Stimulated activated CD8-positive, alpha-beta memory T cell treated with anti-CD3 and anti-CD28 coated beads, Interleukin-4, amount 100 ng/mL, for 1 hour (primary cell): Measurements from ENCODE around the gene SLC9B1.
"Not testable (repeated sequence)": the region's sequence is repeated elsewhere in the genome, so short reads cannot be mapped to it uniquely, and the experiment has no call there.

Experiments used
- DNase-seq, 2 donors: peaks; one replicate each; pipeline ENCODE4 v3.0.0-alpha.2; 2020; ENCODE audit warnings: low read depth in 2 of 2, low spot score in 1 of 2

Gene SLC9B1

DNA sequence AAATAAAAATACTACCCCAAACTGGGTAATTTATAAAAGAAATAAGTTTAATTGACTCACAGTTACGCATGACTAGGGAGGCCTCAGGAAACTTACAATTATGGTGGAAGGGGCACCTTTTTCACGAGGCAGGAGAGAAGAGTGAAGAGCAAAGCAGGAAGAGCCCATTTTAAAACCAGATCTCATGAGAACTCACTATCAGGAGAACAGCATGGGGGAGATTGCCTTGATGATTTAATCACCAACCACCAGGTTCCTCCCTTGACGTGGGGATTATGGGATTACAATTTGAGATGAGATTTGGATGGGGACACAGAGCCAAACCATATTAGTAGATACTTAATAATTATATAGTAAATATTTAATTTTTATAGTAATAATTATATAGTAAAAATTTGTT, 140.6 kb downstream of the SLC9B1 start:
- DNase-seq: no peak

- not testable (repeated sequence) for DNase-seq
Measured at GRCh38 chr4:102878349-102878748, 141.2 kb downstream of the SLC9B1 start.

DNA sequence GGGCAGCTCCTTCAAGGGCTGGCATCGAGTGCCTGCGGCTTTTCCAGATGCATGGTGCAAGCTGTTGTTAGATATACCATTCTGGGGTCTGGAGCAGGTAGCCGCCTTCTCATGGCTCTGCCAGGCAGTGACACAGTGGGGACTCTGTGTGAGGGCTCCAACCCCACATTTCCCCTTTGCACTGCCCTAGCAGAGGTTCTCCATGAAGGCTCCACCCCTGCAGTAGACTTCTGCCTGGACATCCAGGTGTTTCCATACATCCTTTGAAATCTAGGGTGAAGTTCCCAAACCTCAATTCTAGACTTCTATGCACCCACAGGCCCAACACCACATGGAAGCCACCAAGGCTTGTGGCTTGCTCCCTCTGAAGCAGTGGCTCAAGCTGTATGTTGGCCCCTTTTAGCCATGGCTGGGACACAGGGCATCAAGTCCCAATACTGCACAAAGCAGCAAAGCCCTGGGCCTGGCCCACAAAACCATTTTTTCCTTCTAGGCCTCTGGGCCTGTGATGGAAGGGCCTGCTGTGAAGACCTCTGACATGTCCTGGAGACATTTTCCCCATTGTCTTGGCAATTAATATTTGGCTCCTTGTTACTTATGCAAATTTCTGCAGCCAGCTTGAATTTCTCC, 141.9 kb downstream of the SLC9B1 start:
- DNase-seq: not testable (repeated sequence)

GRCh38 chr4:102871772-102872171, 147.7 kb downstream of the SLC9B1 start:
- no peak for DNase-seq

DNA sequence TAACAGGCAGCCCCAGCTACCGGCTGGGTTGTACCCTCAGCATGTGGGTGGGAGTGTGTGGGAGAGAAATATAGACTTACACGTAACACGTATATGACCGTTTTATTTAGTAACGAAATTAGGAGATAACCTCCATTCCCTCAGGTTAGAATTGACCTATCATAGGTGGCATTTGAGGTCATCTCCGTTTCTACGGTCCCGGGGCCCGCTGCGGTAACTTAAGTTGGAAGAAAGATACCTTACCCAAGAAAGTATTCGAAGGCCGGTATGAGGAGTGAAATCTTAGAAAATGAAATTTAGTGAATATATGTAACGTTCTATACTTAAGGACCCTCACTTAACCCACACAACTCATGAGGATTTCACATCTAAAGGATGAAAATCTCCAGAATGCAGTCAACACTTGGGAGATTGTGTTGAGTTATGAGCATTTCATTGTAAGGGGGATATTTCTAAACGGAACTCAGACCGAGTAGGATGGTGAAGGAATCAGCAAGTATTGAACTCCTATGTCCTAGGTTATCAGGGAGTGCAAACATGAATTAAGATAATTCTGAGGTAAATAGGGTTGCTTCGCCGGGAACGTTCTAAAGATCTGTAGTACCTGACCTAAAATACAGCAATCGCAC, 149.8 kb downstream of the SLC9B1 start:
- no peak for DNase-seq

DNA sequence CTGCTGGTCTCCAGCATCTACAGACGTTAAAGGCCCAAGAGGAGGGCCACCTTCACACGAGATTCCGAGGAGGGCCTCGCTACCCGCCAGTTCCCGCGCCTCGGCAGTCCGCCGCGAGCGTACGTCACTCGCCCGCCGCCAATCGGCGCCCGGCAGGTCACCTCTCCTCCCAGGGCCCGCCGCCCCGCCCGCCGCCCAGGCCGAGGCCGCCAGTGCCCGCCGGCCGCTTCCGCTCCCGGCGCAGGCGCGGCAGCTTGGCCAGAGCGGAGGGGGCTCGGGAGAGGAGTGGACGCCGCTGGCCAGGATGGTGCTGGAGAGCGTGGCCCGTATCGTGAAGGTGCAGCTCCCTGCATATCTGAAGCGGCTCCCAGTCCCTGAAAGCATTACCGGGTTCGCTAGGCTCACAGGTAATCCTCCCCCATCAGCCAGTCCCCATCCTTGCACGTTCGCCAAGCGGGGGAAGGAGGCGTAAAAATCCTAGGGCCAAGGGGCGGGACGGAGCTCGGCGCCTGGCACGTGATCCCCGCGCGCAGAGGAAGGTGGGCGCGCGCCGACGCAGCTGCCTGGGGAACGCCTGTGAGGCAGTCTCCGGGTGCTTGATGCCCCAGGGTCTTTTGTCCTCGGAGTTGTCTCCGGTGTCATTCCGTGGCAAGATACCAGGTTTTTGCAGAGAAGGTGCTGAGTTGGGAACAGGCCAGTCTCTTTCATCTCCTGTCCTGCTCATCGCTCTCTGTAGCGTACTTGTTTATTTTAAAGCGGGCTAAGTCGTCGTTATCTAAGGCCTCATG, 150.5 kb downstream of the SLC9B1 start, which contains the start of gene CISD2:
Gene CISD2, plus strand, starts transcription at position 212 of the 788 bp plus-strand sequence. Its CDS starts 93 bp downstream, at position 305.
- DNase-seq: peak; percentile 74 to 80

DNA sequence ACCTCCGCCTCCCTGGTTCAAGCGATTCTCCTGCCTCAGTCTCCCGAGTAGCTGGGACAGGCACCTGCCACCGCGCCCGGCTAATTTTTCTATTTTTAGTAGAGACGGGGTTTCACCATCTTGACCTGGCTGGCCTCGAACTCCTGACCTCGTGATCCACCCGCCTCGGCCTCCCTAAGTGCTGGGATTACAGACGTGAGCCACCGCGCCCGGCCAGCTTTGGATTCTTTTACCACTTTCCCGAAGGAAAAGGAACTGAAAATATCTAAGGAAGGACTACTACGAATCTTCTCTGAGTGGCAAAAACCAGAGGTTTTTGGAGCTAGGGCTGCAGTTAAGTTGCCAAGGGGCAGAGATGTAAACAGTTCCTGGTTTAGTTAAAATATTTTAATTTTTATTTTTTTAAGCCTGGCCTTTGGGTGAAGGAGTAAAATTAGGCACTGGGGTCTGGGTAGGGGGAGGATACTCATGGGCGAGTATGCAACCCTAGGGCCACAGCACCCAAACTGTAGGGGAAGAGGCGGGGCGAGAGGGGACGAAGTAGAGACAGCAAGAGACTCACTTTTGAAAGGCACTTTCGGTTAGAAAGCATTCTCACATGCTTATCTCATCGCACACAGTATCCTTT, 151.2 kb downstream of the SLC9B1 start:
- DNase-seq: no peak

DNA sequence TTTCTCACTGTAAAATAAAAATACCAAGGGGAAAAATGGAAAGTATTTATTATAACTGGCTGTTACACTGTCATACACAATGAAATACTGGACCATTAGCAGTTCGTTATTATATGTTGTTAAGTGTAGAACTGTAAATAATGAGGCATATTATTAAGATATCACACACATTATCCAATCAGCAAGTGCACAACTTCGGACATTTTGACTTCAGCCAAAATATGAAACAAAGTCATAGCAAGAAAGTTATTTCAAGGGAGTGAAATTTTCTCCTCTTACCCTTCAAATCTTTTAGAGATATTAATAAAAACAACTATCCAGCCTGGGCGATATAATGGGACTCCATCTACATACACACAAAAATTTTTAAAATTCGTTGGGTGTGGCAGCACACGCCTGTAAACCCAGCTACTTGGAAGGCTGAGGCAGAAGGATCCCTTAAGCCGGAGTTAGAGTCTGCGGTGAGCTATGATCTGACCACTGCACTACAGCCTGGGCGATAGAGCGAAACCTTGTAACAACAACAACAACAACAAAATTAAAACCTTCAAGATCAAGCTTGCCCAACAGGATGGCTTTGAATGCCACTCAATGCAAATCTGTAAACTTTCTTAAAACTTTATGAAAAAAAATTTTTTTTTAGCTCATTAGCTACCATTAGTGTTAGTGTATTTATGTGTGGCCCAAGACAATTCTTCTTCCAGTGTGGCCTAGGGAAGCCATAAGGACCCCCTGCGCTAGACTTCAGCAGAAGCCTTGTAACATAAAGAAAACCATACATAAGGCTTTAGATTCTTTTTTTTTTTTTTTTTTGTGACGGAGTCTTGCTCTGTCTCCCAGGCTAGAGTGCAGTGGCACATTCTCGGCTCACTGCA, 152.0 kb downstream of the SLC9B1 start:
- DNase-seq: no peak

- DNase-seq: not testable (repeated sequence)
Measured at GRCh38 chr4:102865327-102865726, 154.2 kb downstream of the SLC9B1 start.

DNA sequence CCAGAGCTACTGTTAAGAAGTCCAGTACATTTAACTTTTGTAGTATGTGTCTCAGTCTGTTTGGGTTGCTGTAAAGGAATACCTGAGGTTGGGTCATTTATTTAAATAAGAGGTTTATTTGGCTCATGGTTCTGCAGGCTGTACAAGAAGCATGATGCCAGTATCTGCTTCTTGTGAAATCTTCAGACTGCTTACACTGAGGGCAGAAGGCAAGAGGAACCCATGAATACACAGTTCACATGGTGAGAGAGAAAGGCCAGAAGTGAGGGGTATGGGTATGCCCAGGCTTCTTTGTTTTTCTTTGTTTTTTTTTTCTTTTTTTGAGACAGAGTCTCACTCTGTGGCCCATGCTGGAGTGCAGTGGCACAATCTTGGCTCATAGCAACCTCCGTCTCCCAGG, 156.8 kb downstream of the SLC9B1 start:
- no peak for DNase-seq

GRCh38 chr4:102862016-102862415, 157.5 kb downstream of the SLC9B1 start:
- DNase-seq: no peak

DNA sequence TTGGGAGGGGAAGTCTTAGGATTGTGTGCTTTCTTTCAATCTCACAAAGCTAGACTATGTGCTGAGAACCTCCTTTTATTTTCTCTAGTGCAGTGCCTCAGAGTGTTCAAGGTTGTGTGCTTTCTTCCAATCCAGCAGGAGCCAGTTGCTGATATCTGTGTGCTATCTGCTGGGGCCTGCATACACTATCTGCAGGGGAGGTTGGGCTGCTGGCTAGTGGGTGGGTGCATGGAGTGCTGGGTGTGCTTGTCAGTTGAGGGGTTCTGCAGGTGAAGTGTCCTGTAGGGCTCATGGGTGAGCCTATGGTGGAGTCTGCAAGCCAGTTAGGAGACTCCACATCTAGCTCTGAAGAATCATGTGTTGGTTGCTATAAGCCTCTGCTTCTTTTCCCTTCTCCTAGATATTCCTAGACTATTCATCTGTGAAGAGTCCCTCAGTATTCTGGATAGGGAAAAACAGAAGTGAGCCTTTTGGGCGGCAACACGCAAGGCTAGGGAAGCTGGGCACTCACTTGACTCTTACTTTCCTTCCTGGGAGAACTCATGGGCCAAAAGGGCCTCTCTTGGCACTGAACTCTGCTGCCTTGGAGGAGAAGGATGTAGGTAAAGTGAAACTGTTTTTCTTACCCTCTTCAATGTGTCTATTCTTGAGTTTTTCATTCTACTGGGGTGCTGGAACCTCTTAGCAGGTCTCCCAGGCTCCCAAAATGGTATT, 158.7 kb downstream of the SLC9B1 start:
- no peak for DNase-seq

DNA sequence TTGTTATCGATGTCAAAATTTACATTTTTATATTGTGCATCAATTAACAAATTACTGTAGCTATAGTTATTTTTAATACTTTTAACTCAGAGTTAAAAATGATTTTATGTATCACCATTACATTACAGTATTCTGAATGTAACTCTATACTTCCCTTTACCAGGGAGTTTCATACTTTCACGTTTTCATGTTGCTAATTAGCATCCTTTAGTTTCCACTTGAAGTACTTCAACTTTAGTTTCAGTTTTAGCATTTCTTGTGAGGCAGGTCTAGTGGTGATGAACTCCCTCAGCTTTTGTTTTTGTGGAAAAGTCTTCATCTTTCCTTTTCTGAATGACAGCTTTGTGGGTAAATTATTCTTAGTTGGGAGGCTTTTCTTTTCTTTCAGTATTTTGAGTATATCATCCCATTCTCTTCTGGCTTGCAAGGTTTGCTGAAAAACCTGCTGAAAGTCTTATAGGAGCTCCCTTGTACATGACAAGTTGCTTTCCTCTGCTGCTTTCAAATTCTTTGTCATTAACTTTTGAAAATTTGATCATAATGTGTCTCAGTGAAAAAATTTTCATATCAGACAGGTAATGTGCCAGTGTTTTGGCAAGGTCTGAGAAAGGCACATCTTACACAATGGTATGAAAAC, 160.6 kb downstream of the SLC9B1 start:
- DNase-seq: no peak
